ENCODE results near the gene APOBEC2. TPM values are rescaled to one million over a fixed set of nuclear protein-coding genes. Genes with fewer than 3 reads are reported as not detected.
"Not testable (repeated sequence)": the region's sequence is repeated elsewhere in the genome, so short reads cannot be mapped to it uniquely, and the experiment has no call there.

APOBEC2 gene
- total RNA-seq, 2 experiments from 2014 or later, result not detected

GRCh38 chr6:41013466-41014153, 39.4 kb upstream of the APOBEC2 start:
- no peak for DNase-seq (ENCODE audit: low spot score)
- no peak for TF ChIP-seq CTCF (conservative IDR thresholded peaks at IDR 0.05; ENCODE audit: low read length)
- no peak for TF ChIP-seq EZH2phosphoT487 (IDR thresholded peaks at IDR 0.05; ENCODE audit: borderline replicate concordance, low read depth, low read length)
- POLR2A ChIA-PET, result no interaction called here
- no TSS peak for BruUV-seq (replicated peaks)
- no peaks in the 10 kb centered on the region for H4K20me1 ChIP-seq (ENCODE audit: insufficient read depth, low read length)
- no peaks in the 10 kb centered on the region for H3K36me3 ChIP-seq (ENCODE audit: insufficient read depth, low read length)
- H3K4me1 ChIP-seq (ENCODE audit: insufficient read depth, low read length, poor library complexity, severe bottlenecking), result no peaks in the 10 kb centered on the region
- H3K79me2 ChIP-seq (ENCODE audit: insufficient read depth, low read depth, low read length), result no peaks in the 10 kb centered on the region
- H3K9me3 ChIP-seq (ENCODE audit: low read length), result no peaks in the 10 kb centered on the region
- H3K4me3 ChIP-seq (ENCODE audit: low read depth, low read length, poor library complexity, severe bottlenecking), result no peak overlapping the region
- CTCF ChIA-PET (ENCODE audit: unreplicated experiment), result no interaction called here
- H3K27ac ChIP-seq (ENCODE audit: low read depth, low read length, poor library complexity, severe bottlenecking), result no peak overlapping the region
- H3K4me2 ChIP-seq (ENCODE audit: low read length), result no peak overlapping the region
- intact Hi-C loops (cut with micrococcal nuclease; ENCODE audit: unreplicated experiment), result no loop called here
- no peak overlapping the region for H2AFZ ChIP-seq (ENCODE audit: low read length)
- no peaks in the 10 kb centered on the region for H3K9me2 ChIP-seq (ENCODE audit: insufficient read depth, low read length)

GRCh38 chr6:41014780-41015179, 38.2 kb upstream of the APOBEC2 start:
- H3K36me3 ChIP-seq (ENCODE audit: insufficient read depth, low read length), result no peaks in the 10 kb centered on the region
- BruUV-seq (replicated peaks), result no TSS peak
- H3K27ac ChIP-seq (ENCODE audit: low read depth, low read length, poor library complexity, severe bottlenecking), result no peak overlapping the region
- no peak overlapping the region for H2AFZ ChIP-seq (ENCODE audit: low read length)
- no peak overlapping the region for H3K4me2 ChIP-seq (ENCODE audit: low read length)
- ChIA-PET POLR2A (no interaction called here), CTCF (ENCODE audit: unreplicated experiment) (no interaction called here)
- TF ChIP-seq EZH2phosphoT487 (IDR thresholded peaks at IDR 0.05; ENCODE audit: borderline replicate concordance, low read depth, low read length) (no peak), CTCF (conservative IDR thresholded peaks at IDR 0.05; ENCODE audit: low read length) (no peak)
- no peaks in the 10 kb centered on the region for H3K79me2 ChIP-seq (ENCODE audit: insufficient read depth, low read depth, low read length)
- DNase-seq (ENCODE audit: low spot score), result no peak
- no peaks in the 10 kb centered on the region for H3K9me2 ChIP-seq (ENCODE audit: insufficient read depth, low read length)
- no peaks in the 10 kb centered on the region for H4K20me1 ChIP-seq (ENCODE audit: insufficient read depth, low read length)
- no peak overlapping the region for H3K4me3 ChIP-seq (ENCODE audit: low read depth, low read length, poor library complexity, severe bottlenecking)
- no peaks in the 10 kb centered on the region for H3K9me3 ChIP-seq (ENCODE audit: low read length)
- intact Hi-C loops (cut with micrococcal nuclease; ENCODE audit: unreplicated experiment), result no loop called here
- H3K4me1 ChIP-seq (ENCODE audit: insufficient read depth, low read length, poor library complexity, severe bottlenecking), result no peaks in the 10 kb centered on the region

GRCh38 chr6:41015860-41016259, 37.1 kb upstream of the APOBEC2 start:
- H3K9me2 ChIP-seq (ENCODE audit: insufficient read depth, low read length); H3K4me3 ChIP-seq (ENCODE audit: low read depth, low read length, poor library complexity, severe bottlenecking); H3K79me2 ChIP-seq (ENCODE audit: insufficient read depth, low read depth, low read length); CTCF ChIA-PET (ENCODE audit: unreplicated experiment); intact Hi-C loops (cut with micrococcal nuclease; ENCODE audit: unreplicated experiment); H3K27ac ChIP-seq (ENCODE audit: low read depth, low read length, poor library complexity, severe bottlenecking); H2AFZ ChIP-seq (ENCODE audit: low read length); BruUV-seq (replicated peaks); H3K36me3 ChIP-seq (ENCODE audit: insufficient read depth, low read length); H3K9me3 ChIP-seq (ENCODE audit: low read length); DNase-seq (ENCODE audit: low spot score); POLR2A ChIA-PET; H3K4me2 ChIP-seq (ENCODE audit: low read length); H3K4me1 ChIP-seq (ENCODE audit: insufficient read depth, low read length, poor library complexity, severe bottlenecking); H4K20me1 ChIP-seq (ENCODE audit: insufficient read depth, low read length): not testable (repeated sequence)
